B cell (primary cell): ENCODE data around the gene NKTR. TPM values are rescaled to one million over a fixed set of nuclear protein-coding genes. Genes with fewer than 3 reads are reported as not detected.

Experiments
- ATAC-seq: fragments of 200-7000 bp; cut with Tn5 transposase; one replicate; pipeline ENCODE4 v1.10.0; 2021; ENCODE audit warnings: low read depth, mild to moderate bottlenecking, moderate number of reproducible peaks, moderate library complexity
- CTCF ChIA-PET: fragments of 350-600 bp; sonication (Branson Sonifier 250); formaldehyde crosslinking; loops from one replicate; lab custom pipeline; 2021; ENCODE audit warnings: antibody characterized with exemption, inconsistent platforms; lab: Charles Lee
- POLR2A ChIA-PET: fragments of 350-600 bp; sonication (Branson Sonifier 250); formaldehyde crosslinking; loops from one replicate; lab custom pipeline; 2021; ENCODE audit warnings: antibody characterized with exemption; lab: Charles Lee
- DNase-seq: peaks from one replicate; pipeline ENCODE4 v3.0.0; 2013
- H2AFZ ChIP-seq: 2 replicates; pipeline ENCODE4 v1.6.1; 2012; ENCODE audit warnings: mild to moderate bottlenecking, low read depth, low read length; ENCODE audit not compliant: insufficient read depth, poor library complexity, severe bottlenecking
- H3K27ac ChIP-seq, 2 donors: 1 replicate in 1 of 2; 2 replicates in 1 of 2; pipeline ENCODE4 v1.5.1; 2012 to 2013; ENCODE audit warnings: low read length in 2 of 2, mild to moderate bottlenecking in 2 of 2, moderate library complexity in 1 of 2
- H3K27me3 ChIP-seq, 4 experiments: fragments of 200-600 bp in 1 of 4; sonication (generic) in 1 of 4; replicated peaks in 1 of 4; 1 replicate in 2 of 4; 2 replicates in 2 of 4; pipeline versions ENCODE4 v1.6.1 to v1.7.0; 2013 to 2016; ENCODE audit warnings: low read length in 3 of 4, mild to moderate bottlenecking in 2 of 4, mixed read lengths in 1 of 4, moderate library complexity in 1 of 4; ENCODE audit not compliant: insufficient read depth in 4 of 4, control insufficient read depth in 3 of 4; ENCODE audit errors: control extremely low read depth in 1 of 4
- H3K36me3 ChIP-seq, 2 experiments: replicated peaks in 1 of 2; 1 replicate in 1 of 2; 2 replicates in 1 of 2; pipeline versions ENCODE4 v1.6.1 to v1.7.1; 2013; ENCODE audit warnings: low read length in 1 of 2; ENCODE audit not compliant: insufficient read depth in 2 of 2, control insufficient read depth in 1 of 2; ENCODE audit errors: control extremely low read depth in 1 of 2, extremely low read depth in 1 of 2
- H3K4me1 ChIP-seq, 2 donors: fragments of 200-600 bp in 1 of 2; sonication (generic) in 1 of 2; 1 replicate in 1 of 2; 2 replicates in 1 of 2; pipeline versions ENCODE4 v1.5.1 to v1.6.1; 2013 to 2017; ENCODE audit warnings: low read length in 2 of 2; ENCODE audit not compliant: control insufficient read depth in 2 of 2, insufficient read depth in 2 of 2
- H3K4me2 ChIP-seq: replicated peaks from 2 replicates; pipeline ENCODE3; 2012; ENCODE audit warnings: mild to moderate bottlenecking, low read depth, low read length; ENCODE audit not compliant: poor library complexity, severe bottlenecking
- H3K4me3 ChIP-seq, 5 experiments: fragments of 200-600 bp in 1 of 5; sonication (generic) in 1 of 5; 1 replicate in 3 of 5; 2 replicates in 2 of 5; pipeline versions ENCODE4 v1.5.1 to v1.7.0; 2011 to 2016; ENCODE audit warnings: low read length in 4 of 5, mild to moderate bottlenecking in 4 of 5, low read depth in 2 of 5, control low read depth in 1 of 5, moderate library complexity in 1 of 5; ENCODE audit not compliant: insufficient read depth in 1 of 5; ENCODE audit errors: control extremely low read depth in 1 of 5, extremely low read depth in 1 of 5
- H3K79me2 ChIP-seq: fragments of 200-600 bp; sonication (generic); one replicate; pipeline ENCODE4 v1.6.0; 2016; ENCODE audit warnings: low read length; ENCODE audit not compliant: control insufficient read depth, insufficient read depth
- H3K9ac ChIP-seq: fragments of 200-600 bp; sonication (generic); 2 replicates; pipeline ENCODE4 v1.6.1; 2017; ENCODE audit warnings: mild to moderate bottlenecking, low read length, moderate library complexity
- H3K9me3 ChIP-seq, 3 donors: one replicate each; pipeline versions ENCODE4 v1.6.1 to v1.7.1; 2013; ENCODE audit warnings: low read length in 2 of 3; ENCODE audit not compliant: control insufficient read depth in 2 of 3, insufficient read depth in 1 of 3; ENCODE audit errors: control extremely low read depth in 1 of 3
- H4K20me1 ChIP-seq: 2 replicates; pipeline ENCODE4 v1.6.0; 2012; ENCODE audit warnings: mild to moderate bottlenecking, low read length; ENCODE audit not compliant: insufficient read depth, control insufficient read depth, poor library complexity, severe bottlenecking
- H3K27ac Mint-ChIP-seq: one replicate; pipeline ENCODE4 v1.8.0; 2021; ENCODE audit warnings: mixed read lengths
- H3K27me3 Mint-ChIP-seq: one replicate; pipeline ENCODE4 v1.8.0; 2021; ENCODE audit warnings: mixed read lengths
- H3K4me1 Mint-ChIP-seq: one replicate; pipeline ENCODE4 v1.8.0; 2021; ENCODE audit warnings: mixed read lengths
- H3K4me3 Mint-ChIP-seq: one replicate; pipeline ENCODE4 v1.8.0; 2021; ENCODE audit warnings: mixed read lengths
- H3K9me3 Mint-ChIP-seq: one replicate; pipeline ENCODE4 v1.8.0; 2022; ENCODE audit warnings: mixed read lengths; ENCODE audit not compliant: insufficient read depth
- EZH2 ChIP-seq: IDR thresholded peaks from 2 replicates; pipeline ENCODE4 v1.6.1; 2012; ENCODE audit warnings: borderline replicate concordance, low read depth, mild to moderate bottlenecking, moderate library complexity, low read length; ENCODE audit not compliant: insufficient read depth, poor library complexity, severe bottlenecking
- WGBS: methylation state at CpG from one replicate; pipeline ENCODE4 v1.1.5; 2013; ENCODE audit warnings: missing lambda C conversion rate; ENCODE audit not compliant: insufficient coverage; 5-methylcytosine and 5-hydroxymethylcytosine counted together
- intact Hi-C: fragments of 100-400 bp; cut with micrococcal nuclease; formaldehyde crosslinking; loops from one replicate; pipeline ENCODE4 v1.10.0; 2022
- polyA plus RNA-seq: library from polyadenylated mRNA; depleted of rRNA; stranded (reverse); fragments of >200 nt; gene quantifications from 2 replicates; pipeline ENCODE4 v1.2.3, GENCODE V29; 2012
- total RNA-seq, 2 donors: library from RNA; stranded (reverse); fragments of 120-200 nt in 1 of 2; gene quantifications; 1 replicate in 1 of 2; 2 replicates in 1 of 2; pipeline versions ENCODE4 v1.2.3 to v1.2.4, GENCODE V29; 2013 to 2022
- TF ChIP-seq, protein P1 (sequence below): fragments of 200-600 bp; IDR thresholded peaks from one replicate; pipeline ENCODE4 v1.8.0; 2022; ENCODE audit warnings: antibody characterized with exemption, mild to moderate bottlenecking

Gene NKTR
- total and polyA plus RNA-seq, 2 donors (not counting 1 experiment from before 2014, with no cell fraction given), result 58.0 to 227 TPM

DNA sequence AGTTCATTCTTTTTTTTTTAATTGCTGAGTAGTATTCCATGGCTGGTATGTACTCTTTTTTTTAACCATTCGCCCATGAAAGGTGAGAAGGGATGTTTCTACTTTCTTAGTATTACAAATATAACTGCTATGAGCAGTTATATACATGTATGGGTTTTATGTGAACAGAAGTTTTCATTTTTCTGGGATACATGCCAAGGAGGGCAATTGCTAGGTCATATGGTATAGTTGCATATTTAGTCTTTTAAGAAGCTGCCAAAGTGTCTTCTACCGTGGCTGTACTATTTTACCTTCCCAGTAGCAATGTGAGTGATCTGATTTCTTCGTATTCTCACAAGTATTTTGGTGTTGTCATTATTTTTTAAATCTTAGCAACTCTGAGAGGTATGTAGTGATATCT lies 73.7 kb downstream of the NKTR start:
- H3K4me1 Mint-ChIP-seq, result no peaks in the 10 kb centered on the region
- TF ChIP-seq EZH2, result no peak
- TF ChIP-seq, protein P1, sequence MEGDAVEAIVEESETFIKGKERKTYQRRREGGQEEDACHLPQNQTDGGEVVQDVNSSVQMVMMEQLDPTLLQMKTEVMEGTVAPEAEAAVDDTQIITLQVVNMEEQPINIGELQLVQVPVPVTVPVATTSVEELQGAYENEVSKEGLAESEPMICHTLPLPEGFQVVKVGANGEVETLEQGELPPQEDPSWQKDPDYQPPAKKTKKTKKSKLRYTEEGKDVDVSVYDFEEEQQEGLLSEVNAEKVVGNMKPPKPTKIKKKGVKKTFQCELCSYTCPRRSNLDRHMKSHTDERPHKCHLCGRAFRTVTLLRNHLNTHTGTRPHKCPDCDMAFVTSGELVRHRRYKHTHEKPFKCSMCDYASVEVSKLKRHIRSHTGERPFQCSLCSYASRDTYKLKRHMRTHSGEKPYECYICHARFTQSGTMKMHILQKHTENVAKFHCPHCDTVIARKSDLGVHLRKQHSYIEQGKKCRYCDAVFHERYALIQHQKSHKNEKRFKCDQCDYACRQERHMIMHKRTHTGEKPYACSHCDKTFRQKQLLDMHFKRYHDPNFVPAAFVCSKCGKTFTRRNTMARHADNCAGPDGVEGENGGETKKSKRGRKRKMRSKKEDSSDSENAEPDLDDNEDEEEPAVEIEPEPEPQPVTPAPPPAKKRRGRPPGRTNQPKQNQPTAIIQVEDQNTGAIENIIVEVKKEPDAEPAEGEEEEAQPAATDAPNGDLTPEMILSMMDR, result no peak
- intact Hi-C loops, result no loop called here
- Histone ChIP-seq H4K20me1 (no peaks in the 10 kb centered on the region), H3K9ac (no peak overlapping the region), H3K79me2 (no peaks in the 10 kb centered on the region), H3K9me3 (peaks cover 3 to 18% (median 5%) of the 10 kb centered on the region in 3 donors), H3K4me3 (no peak overlapping the region), H3K36me3 (no peaks in the 10 kb centered on the region), H3K4me2 (no peak overlapping the region), H2AFZ (no peak overlapping the region), H3K27me3 (no peaks in the 10 kb centered on the region), H3K4me1 (no peaks in the 10 kb centered on the region), H3K27ac (no peak overlapping the region)
- peaks cover 18% of the 10 kb centered on the region for H3K27me3 Mint-ChIP-seq
- no peak overlapping the region for H3K27ac Mint-ChIP-seq
- ATAC-seq, result no peak
- no CpG with 5 or more reads among the region's 3 CpGs for WGBS
- DNase-seq, result no peak
- H3K9me3 Mint-ChIP-seq, result peaks cover 6% of the 10 kb centered on the region
- ChIA-PET CTCF (no interaction called here), POLR2A (no interaction called here)
- H3K4me3 Mint-ChIP-seq, result no peak overlapping the region

DNA sequence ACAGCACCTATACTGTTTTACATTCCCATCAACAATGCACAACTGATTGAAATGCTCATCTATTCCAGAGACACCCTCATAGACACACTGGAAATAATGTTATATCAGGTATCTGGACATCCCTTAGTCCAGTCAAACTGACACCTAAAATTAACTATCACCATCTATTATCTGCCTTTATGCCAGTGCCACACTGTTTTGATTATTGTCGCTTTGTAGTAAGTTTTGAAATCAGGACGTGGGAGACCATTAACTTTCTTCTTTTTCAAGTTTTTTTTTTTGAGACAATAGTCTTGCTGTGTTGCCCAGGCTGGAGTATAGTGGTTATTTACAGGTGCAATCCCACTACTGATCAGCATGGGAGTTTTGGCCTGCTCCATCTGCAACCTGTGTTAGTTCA lies 75.4 kb downstream of the NKTR start:
- no peaks in the 10 kb centered on the region for H3K4me1 ChIP-seq
- ChIA-PET CTCF (no interaction called here), POLR2A (no interaction called here)
- peaks cover 24% of the 10 kb centered on the region for H3K27me3 Mint-ChIP-seq
- 60% methylated on average over 1 of the region's 2 CpGs for WGBS
- no peaks in the 10 kb centered on the region for H3K27me3 ChIP-seq
- no peak for TF ChIP-seq EZH2
- TF ChIP-seq, protein P1, result no peak
- H3K27ac Mint-ChIP-seq, result no peak overlapping the region
- H3K36me3 ChIP-seq, result no peaks in the 10 kb centered on the region
- H3K27ac ChIP-seq, result no peak overlapping the region
- no peak overlapping the region for H3K4me3 Mint-ChIP-seq
- no peak for DNase-seq
- H3K4me3 ChIP-seq, result no peak overlapping the region
- no peak overlapping the region for H2AFZ ChIP-seq
- H3K9ac ChIP-seq, result no peak overlapping the region
- no peaks in the 10 kb centered on the region for H3K4me1 Mint-ChIP-seq
- peaks cover 6% of the 10 kb centered on the region for H3K9me3 Mint-ChIP-seq
- H4K20me1 ChIP-seq, result no peaks in the 10 kb centered on the region
- intact Hi-C loops, result no loop called here
- H3K9me3 ChIP-seq, result peaks cover 3 to 20% (median 5%) of the 10 kb centered on the region in 3 donors
- no peak overlapping the region for H3K4me2 ChIP-seq
- no peak for ATAC-seq
- H3K79me2 ChIP-seq, result no peaks in the 10 kb centered on the region
